HG03066 (cell line): ENCODE results near the gene SF3B1.
"Not testable (repeated sequence)": the region's sequence is repeated elsewhere in the genome, so short reads cannot be mapped to it uniquely, and the experiment has no call there.

Experiments used
- ATAC-seq: cut with Tn5 transposase; IDR thresholded peaks from one replicate; pipeline ENCODE4 v1.9.1; 2021; ENCODE audit warnings: low read depth; ENCODE audit not compliant: unreplicated experiment

SF3B1 gene

DNA sequence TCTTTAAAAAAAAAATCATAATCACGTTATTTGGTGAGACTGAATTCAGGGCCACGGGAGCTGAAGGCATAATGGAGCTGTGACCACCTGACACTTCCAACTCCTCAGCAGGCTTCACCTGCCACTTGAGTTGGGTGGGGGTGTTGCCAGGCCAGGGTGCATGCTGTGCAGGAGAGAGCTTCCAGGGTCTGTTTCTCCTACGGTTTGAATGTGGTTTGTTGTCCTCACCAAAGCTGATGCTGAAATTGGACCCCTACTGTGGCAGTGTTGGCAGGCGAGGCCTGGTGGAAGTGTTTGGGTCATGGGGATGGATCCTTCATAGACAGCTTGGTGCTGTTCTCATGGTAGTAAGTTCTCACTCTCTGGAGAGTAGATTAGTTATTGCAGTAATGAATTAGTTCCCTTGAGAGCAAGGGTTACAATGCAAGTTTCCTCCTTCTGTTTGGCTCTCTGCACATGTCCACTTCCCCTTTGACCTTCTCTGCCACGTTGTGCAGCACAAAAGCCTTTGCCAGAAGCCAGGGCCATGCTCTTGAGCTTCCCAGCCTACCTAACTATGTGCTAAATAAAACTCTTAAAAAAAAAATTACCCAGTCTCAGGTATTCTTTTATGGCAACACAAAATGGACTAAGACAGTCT, 86.0 kb downstream of the SF3B1 start:
- ATAC-seq: no peak

DNA sequence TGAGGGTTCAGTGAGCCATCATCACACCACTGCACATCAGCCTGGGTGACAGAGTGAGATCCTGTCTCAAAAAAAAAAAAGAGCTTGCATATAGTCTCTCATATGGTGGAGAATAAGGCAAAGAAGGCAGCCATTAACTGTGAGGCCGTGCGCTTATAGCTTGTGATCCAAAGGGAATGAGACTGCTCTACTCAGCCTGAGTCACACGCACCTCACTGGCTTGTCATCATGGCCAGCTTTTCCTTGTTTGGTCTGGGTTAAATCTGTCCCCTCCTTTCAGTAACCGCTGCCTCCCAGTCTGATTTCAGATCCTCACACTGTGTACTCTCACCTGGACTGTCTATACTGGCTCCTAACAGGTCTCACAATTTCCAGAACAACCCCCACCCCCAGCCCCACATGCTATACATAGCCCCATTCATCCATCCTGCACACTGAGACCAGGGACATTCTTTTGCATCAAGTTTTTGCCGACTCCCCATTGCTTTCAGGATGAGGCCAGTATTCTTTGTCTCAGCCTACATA, 88.9 kb downstream of the SF3B1 start:
- no peak for ATAC-seq

DNA sequence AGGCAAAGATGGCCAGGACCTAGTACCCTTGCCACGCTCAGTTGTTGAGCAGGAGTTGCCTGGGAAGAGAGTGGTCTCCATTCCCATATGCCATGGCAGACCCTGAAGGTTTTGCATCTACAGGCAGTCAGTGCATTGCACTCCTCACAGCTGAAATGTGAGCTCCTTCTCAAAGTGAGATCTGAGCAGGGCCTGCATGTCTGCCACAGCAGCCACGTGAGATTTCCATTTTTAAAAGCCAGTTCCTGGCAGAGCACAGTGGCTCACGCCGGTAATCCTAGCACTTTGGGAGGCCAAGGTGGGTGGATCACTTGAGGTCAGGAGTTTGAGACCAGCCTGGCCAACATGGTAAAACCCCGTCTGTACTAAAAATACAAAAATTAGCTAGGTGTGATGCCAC, 90.9 kb downstream of the SF3B1 start:
- ATAC-seq: not testable (repeated sequence)

DNA sequence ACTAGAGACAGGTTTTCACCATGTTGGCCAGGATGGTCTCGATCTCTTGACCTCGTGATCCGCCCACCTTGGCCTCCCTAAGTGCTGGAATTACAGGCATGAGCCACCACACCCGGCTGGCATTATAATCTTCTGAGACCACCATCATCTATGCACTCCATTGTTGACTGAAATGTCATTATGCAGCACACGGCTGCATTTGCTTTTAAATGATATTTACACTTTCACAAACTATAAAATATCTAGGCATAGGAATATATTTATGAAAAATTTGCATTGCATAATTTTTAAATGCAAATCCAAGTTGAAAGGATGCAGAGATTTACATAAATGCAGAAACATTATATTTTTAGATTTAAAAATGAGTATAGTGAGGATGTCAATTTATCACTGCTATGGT, 94.2 kb downstream of the SF3B1 start:
- ATAC-seq: no peak
